Bronchial epithelial cell (primary cell): Measurements from ENCODE around the gene DNM1. TPM values are rescaled to one million over a fixed set of nuclear protein-coding genes. Genes with fewer than 3 reads are reported as not detected.
"Not testable (repeated sequence)": the region's sequence is repeated elsewhere in the genome, so short reads cannot be mapped to it uniquely, and the experiment has no call there.

Experiments used
- DNase-seq: peaks from one replicate; pipeline ENCODE4 v3.0.0-alpha.2; 2010; ENCODE audit warnings: low read depth
- FAIRE-seq: peaks from 2 replicates; lab custom pipeline; 2011; peaks lifted over from hg19 to GRCh38; lab: Jason Lieb, UNC
- H3K27me3 ChIP-seq: 2 replicates; pipeline ENCODE4 v1.5.1; 2011; ENCODE audit warnings: low read length; ENCODE audit not compliant: control insufficient read depth, insufficient read depth
- H3K36me3 ChIP-seq: 2 replicates; pipeline ENCODE4 v1.5.1; 2011; ENCODE audit warnings: low read length; ENCODE audit not compliant: control insufficient read depth, insufficient read depth
- H3K4me3 ChIP-seq: 2 replicates; pipeline ENCODE4 v1.5.1; 2011; ENCODE audit warnings: mild to moderate bottlenecking, low read depth, low read length, control low read depth
- total RNA-seq: library from RNA; depleted of rRNA; stranded (reverse); fragments of >200 nt; gene quantifications from 2 replicates; pipeline ENCODE4 v1.2.1, GENCODE V29; 2014
- TF ChIP-seq, protein P1 (sequence below): IDR thresholded peaks from 2 replicates; pipeline ENCODE4 v1.5.1; 2011; ENCODE audit warnings: mild to moderate bottlenecking, moderate library complexity, low read length, control low read depth, inconsistent platforms; ENCODE audit not compliant: insufficient read depth, severe bottlenecking

Gene DNM1
- total RNA-seq, 1 donor from 2014 or later: 0.53 TPM

DNA sequence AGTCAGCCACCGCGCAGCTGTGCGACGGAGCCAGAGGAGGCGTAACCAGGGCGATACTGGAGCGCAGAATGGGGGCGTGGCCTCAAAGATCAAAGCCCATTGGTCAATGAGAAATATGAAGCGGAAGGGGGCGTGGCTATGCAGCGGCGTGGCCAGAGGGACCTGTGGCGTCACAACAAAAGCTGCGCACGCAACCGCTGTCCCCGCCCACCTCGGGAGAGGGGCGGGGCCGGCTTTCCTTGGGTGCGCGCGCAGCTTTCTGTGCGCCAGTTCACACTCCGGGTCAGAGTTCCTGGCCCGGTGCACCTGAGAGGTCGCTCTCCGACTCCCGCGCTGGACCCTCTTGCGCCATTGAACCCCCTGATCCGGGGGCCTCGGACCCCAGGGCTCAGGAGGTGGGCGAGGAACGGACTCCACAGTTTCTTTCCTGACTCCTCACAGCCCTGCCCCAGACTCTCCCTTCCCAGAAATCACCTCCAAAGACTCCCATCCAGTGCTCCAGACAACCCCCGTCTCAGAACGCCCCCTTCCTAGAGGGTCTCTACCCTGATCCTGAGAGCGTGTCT, 72.9 kb downstream of the DNM1 start, which contains the start of gene SWI5:
TSS of gene SWI5 (plus strand) at position 269 of the 566 bp plus-strand sequence.
- H3K36me3 ChIP-seq: peaks cover 2% of the 10 kb centered on the region
- FAIRE-seq (no peak), DNase-seq (peak; percentile 96)
- TF ChIP-seq, protein P1, sequence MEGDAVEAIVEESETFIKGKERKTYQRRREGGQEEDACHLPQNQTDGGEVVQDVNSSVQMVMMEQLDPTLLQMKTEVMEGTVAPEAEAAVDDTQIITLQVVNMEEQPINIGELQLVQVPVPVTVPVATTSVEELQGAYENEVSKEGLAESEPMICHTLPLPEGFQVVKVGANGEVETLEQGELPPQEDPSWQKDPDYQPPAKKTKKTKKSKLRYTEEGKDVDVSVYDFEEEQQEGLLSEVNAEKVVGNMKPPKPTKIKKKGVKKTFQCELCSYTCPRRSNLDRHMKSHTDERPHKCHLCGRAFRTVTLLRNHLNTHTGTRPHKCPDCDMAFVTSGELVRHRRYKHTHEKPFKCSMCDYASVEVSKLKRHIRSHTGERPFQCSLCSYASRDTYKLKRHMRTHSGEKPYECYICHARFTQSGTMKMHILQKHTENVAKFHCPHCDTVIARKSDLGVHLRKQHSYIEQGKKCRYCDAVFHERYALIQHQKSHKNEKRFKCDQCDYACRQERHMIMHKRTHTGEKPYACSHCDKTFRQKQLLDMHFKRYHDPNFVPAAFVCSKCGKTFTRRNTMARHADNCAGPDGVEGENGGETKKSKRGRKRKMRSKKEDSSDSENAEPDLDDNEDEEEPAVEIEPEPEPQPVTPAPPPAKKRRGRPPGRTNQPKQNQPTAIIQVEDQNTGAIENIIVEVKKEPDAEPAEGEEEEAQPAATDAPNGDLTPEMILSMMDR: no peak
- H3K27me3 ChIP-seq: no peaks in the 10 kb centered on the region
- H3K4me3 ChIP-seq: peak within 1 kb of the TSS; percentile 91

DNA sequence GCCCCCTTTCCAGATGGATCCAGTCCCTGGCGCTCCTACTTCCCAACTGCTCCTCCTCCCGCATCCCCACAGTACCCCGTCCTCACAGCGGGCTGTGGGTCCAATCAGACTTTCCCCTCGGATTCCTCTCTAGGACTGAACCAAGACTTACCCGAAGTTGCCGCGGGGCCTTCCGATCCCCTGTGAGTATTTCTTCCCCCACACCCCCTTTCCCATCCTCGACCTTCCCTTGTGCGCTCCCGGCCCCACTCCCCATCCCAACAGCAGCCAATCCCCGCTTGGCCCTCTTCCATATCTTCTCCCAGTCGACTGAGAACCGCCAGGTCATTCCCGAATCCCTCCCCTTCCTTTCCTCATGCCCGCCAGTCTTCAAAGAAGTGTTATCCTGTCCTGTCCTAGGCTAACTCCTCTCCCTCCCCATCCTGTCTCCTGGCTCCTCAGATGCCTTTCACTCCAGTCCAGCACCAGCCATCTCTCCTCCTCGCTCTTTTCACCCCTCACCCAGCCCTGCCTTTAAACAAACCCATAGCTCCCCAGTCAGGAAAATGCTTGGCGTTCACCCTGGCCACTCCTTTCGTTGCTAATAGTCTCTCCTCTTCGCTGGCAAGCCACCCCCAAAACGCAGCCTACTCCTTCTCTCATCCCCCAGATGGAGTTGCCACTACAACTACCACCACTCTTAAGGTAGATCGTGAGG, 73.5 kb downstream of the DNM1 start:
- DNase-seq (peak; percentile 21), FAIRE-seq (no peak)
- no peaks in the 10 kb centered on the region for H3K27me3 ChIP-seq
- peaks cover 2% of the 10 kb centered on the region for H3K36me3 ChIP-seq
- TF ChIP-seq, protein P1: no peak
- H3K4me3 ChIP-seq: peak overlapping the region; percentile 91

DNA sequence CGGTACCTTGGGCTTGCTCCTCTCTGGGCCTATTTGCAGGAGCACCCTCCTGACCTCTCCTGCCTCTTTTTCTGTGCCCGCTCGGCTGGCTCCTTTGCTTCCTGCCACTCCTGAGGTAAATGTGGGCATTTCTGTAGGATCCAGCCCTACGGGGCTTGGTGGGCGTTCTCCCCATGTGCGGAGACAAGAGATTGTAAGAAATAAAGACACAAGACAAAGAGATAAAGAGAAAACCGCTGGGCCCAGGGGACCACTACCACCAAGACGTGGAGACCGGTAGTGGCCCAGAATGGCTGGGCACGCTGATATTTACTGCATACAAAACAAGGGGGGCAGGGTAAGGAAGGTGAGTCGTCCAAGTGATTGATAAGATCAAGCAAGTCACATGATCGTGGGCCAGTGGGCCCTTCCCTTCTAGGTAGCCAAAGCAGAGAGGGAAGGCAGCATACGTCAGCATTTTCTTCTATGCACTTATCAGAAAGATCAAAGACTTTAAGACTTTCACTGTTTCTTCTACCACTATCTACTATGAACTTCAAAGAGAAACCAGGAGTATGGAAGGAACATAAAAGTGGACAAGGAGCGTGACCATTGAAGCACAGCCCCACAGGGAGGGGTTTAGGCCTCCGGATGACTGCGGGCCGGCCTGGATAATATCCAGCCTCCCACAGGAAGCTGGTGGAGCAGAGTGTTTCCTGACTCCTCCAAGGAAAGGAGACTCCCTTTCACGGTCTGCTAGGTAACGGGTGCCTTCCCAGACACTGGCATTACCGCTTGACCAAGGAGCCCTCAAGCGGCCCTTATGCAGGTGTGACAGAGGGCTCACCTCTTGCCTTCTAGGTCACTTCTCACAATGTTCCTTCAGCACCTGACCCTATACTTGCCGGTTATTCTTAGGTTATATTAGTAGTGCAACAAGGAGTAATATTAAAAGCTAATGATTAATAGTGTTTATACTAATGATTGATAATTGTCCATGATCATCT, 76.2 kb downstream of the DNM1 start:
- FAIRE-seq, DNase-seq, H3K27me3 ChIP-seq, H3K4me3 ChIP-seq, H3K36me3 ChIP-seq: not testable (repeated sequence)

DNA sequence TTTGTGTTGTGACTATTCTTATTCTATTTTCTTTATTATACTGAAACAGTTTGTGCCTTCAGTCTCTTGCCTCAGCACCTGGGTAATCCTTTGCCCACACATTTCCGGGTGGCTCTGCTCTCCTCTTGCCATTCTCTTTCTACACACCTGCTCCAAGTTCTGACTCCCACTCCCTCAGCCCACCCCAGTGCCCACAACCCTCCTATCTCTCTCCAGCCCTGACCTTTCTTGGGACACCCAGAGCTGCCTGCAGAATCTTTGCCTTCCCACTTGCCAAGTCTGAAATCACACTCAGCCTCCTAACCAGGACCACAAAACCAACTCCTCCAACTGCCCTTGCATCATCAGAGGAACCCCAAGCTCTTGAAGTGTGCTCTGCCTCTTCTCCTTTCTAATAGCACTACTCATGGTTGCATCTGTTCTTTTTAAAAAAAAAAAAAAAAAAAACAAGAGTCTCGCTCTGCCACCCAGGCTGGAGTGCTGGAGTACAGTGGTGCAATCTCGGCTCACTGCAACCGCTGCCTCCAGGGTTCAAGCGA, 77.0 kb downstream of the DNM1 start:
- no peak overlapping the region for H3K4me3 ChIP-seq
- DNase-seq: no peak
- H3K27me3 ChIP-seq: no peaks in the 10 kb centered on the region
- peaks cover under 1% of the 10 kb centered on the region for H3K36me3 ChIP-seq
- no peak for FAIRE-seq
- TF ChIP-seq, protein P1: no peak

DNA sequence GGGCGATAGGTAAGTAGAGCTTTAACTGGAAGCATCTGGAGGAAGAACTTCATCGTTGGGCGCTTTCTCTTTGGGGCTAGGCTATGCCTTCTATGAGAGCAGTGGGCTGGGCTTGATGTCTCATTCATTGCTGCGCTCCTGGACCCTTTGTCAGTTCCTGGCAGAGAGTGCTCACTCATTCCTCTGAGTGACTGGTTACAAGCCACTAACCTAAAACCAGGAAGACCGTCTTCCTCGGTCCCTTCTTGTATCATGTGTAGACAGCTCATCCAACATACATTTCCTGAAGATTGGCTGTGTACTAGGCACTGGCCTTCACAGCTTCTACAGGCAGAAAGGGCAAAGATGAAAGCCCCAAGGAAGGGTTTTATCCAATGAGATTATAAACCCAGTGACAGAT, 79.3 kb downstream of the DNM1 start:
- TF ChIP-seq, protein P1: no peak
- DNase-seq (no peak), FAIRE-seq (no peak)
- Histone ChIP-seq H3K27me3 (no peaks in the 10 kb centered on the region), H3K36me3 (peaks cover 7% of the 10 kb centered on the region), H3K4me3 (no peak overlapping the region)
